ENCODE results near the gene ATM.

GRCh38 chr11:108364159-108364558 lies 141.3 kb downstream of the ATM start:
- no peak for TF ChIP-seq RAD21 (IDR thresholded peaks at IDR 0.05; ENCODE audit: low read depth)
- TF ChIP-seq CREB1 (IDR thresholded peaks at IDR 0.05; ENCODE audit: low read depth): no peak
- no peak for TF ChIP-seq EP300 (IDR thresholded peaks at IDR 0.05; ENCODE audit: borderline replicate concordance)
- TF ChIP-seq FOXM1 (IDR thresholded peaks at IDR 0.05; ENCODE audit: borderline replicate concordance, low read depth): no peak
- no peak for TF ChIP-seq YY1 (IDR thresholded peaks at IDR 0.05; ENCODE audit: low read depth)
- TF ChIP-seq EGR1 (IDR thresholded peaks at IDR 0.05): no peak
- TF ChIP-seq, protein P1, sequence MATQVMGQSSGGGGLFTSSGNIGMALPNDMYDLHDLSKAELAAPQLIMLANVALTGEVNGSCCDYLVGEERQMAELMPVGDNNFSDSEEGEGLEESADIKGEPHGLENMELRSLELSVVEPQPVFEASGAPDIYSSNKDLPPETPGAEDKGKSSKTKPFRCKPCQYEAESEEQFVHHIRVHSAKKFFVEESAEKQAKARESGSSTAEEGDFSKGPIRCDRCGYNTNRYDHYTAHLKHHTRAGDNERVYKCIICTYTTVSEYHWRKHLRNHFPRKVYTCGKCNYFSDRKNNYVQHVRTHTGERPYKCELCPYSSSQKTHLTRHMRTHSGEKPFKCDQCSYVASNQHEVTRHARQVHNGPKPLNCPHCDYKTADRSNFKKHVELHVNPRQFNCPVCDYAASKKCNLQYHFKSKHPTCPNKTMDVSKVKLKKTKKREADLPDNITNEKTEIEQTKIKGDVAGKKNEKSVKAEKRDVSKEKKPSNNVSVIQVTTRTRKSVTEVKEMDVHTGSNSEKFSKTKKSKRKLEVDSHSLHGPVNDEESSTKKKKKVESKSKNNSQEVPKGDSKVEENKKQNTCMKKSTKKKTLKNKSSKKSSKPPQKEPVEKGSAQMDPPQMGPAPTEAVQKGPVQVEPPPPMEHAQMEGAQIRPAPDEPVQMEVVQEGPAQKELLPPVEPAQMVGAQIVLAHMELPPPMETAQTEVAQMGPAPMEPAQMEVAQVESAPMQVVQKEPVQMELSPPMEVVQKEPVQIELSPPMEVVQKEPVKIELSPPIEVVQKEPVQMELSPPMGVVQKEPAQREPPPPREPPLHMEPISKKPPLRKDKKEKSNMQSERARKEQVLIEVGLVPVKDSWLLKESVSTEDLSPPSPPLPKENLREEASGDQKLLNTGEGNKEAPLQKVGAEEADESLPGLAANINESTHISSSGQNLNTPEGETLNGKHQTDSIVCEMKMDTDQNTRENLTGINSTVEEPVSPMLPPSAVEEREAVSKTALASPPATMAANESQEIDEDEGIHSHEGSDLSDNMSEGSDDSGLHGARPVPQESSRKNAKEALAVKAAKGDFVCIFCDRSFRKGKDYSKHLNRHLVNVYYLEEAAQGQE (IDR thresholded peaks at IDR 0.05; ENCODE audit: low read depth): no peak
- TF ChIP-seq TAF1 (IDR thresholded peaks at IDR 0.05; ENCODE audit: low read depth): no peak
- TF ChIP-seq, protein P2, sequence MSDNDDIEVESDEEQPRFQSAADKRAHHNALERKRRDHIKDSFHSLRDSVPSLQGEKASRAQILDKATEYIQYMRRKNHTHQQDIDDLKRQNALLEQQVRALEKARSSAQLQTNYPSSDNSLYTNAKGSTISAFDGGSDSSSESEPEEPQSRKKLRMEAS (IDR thresholded peaks at IDR 0.05): no peak
- no peak for TF ChIP-seq NFIC (IDR thresholded peaks at IDR 0.05)

Measured in Ishikawa (cell line).